Thymus (tissue), 11 donors: ENCODE measurements around the gene CFP. TPM values are rescaled to one million over a fixed set of nuclear protein-coding genes. Genes with fewer than 3 reads are reported as not detected.

Experiments
- DNase-seq, 9 donors: peaks; one replicate each; pipeline ENCODE4 v3.0.0-alpha.2; 2013; ENCODE audit warnings: low spot score in 9 of 9, low read depth in 6 of 9, missing footprints in 1 of 9
- H3K27ac ChIP-seq, 2 donors: one replicate each; pipeline ENCODE4 v1.5.1; 2013; ENCODE audit warnings: control low read depth in 1 of 2, low read depth in 1 of 2, low read length in 1 of 2, mild to moderate bottlenecking in 1 of 2, moderate library complexity in 1 of 2
- H3K27me3 ChIP-seq, 2 donors: one replicate each; pipeline ENCODE4 v1.5.1; 2013; ENCODE audit warnings: low read length in 1 of 2; ENCODE audit not compliant: control insufficient read depth in 2 of 2, insufficient read depth in 1 of 2
- H3K36me3 ChIP-seq, 2 donors: one replicate each; pipeline ENCODE4 v1.5.1; 2013; ENCODE audit warnings: low read length in 1 of 2, mild to moderate bottlenecking in 1 of 2, moderate library complexity in 1 of 2; ENCODE audit not compliant: control insufficient read depth in 2 of 2, insufficient read depth in 2 of 2
- H3K4me1 ChIP-seq, 2 donors: one replicate each; pipeline ENCODE4 v1.5.1; 2013; ENCODE audit warnings: low read length in 2 of 2; ENCODE audit not compliant: control insufficient read depth in 2 of 2, insufficient read depth in 2 of 2
- H3K4me3 ChIP-seq, 2 donors: one replicate each; pipeline ENCODE4 v1.5.1; 2013; ENCODE audit warnings: low read length in 2 of 2, control low read depth in 1 of 2, mild to moderate bottlenecking in 1 of 2
- H3K9me3 ChIP-seq, 2 donors: one replicate each; pipeline ENCODE4 v1.5.1; 2013; ENCODE audit warnings: low read length in 1 of 2, mild to moderate bottlenecking in 1 of 2; ENCODE audit not compliant: control insufficient read depth in 2 of 2, insufficient read depth in 1 of 2
- WGBS: extraction: QIAGEN DNeasy Blood & Tissue Kit; methylation state at CpG from one replicate; pipeline ENCODE4 v1.1.7; 2013; 5-methylcytosine and 5-hydroxymethylcytosine counted together
- polyA plus RNA-seq: library from polyadenylated mRNA; stranded (reverse); fragments of 200-250 nt; gene quantifications from one replicate; pipeline ENCODE4 v1.2.3, GENCODE V29; 2013
- total RNA-seq: library from RNA; stranded (reverse); fragments of 120-200 nt; gene quantifications from one replicate; pipeline ENCODE4 v1.2.4, GENCODE V29; 2013
- donor health status: healthy.

CFP gene
- total and polyA plus RNA-seq, 2 donors = 19.8 to 27.8 TPM

- no peak for DNase-seq
- over 99% methylated on average over 5 of the region's 5 CpGs for WGBS
- H3K4me1 ChIP-seq = peaks cover 2 to 17% of the 10 kb centered on the region in 2 donors
- no peaks in the 10 kb centered on the region for H3K9me3 ChIP-seq
- peaks cover 5 to 23% of the 10 kb centered on the region in 2 donors for H3K36me3 ChIP-seq
- H3K27ac ChIP-seq = no peak overlapping the region
- no peak overlapping the region for H3K4me3 ChIP-seq
- H3K27me3 ChIP-seq = no peaks in the 10 kb centered on the region
These were observed 1.9 kb upstream of the CFP start for GRCh38 chrX:47631676-47632075.

GRCh38 chrX:47628982-47629381, 748 bp downstream of the CFP start:
- Histone ChIP-seq H3K27ac (no peak overlapping the region), H3K4me3 (peak overlapping the region; percentile 45 to 46), H3K36me3 (peaks cover 1 to 10% of the 10 kb centered on the region in 2 donors), H3K27me3 (no peaks in the 10 kb centered on the region), H3K4me1 (peaks cover 2 to 17% of the 10 kb centered on the region in 2 donors), H3K9me3 (no peaks in the 10 kb centered on the region)
- DNase-seq = peak in 2 of 9 donors; percentile 22 to 61
- 97% methylated on average over 1 of the region's 1 CpG for WGBS

GRCh38 chrX:47625365-47625764, 4.4 kb downstream of the CFP start:
- H3K36me3 ChIP-seq = peaks cover 0 to 10% of the 10 kb centered on the region in 2 donors
- no peaks in the 10 kb centered on the region for H3K9me3 ChIP-seq
- peaks cover 5 to 21% of the 10 kb centered on the region in 2 donors for H3K4me1 ChIP-seq
- no peak for DNase-seq
- no peak overlapping the region for H3K4me3 ChIP-seq
- 98% methylated on average over 2 of the region's 2 CpGs for WGBS
- no peaks in the 10 kb centered on the region for H3K27me3 ChIP-seq
- no peak overlapping the region for H3K27ac ChIP-seq

- WGBS = under 1% methylated on average over 35 of the region's 35 CpGs
- Histone ChIP-seq H3K9me3 (no peaks in the 10 kb centered on the region), H3K36me3 (peaks cover 0 to 10% of the 10 kb centered on the region in 2 donors), H3K4me1 (peaks cover 6 to 11% of the 10 kb centered on the region in 2 donors), H3K4me3 (peak overlapping the region; percentile 40 to 41), H3K27me3 (peaks cover 4 to 11% of the 10 kb centered on the region in 2 donors), H3K27ac (peak overlapping the region in 1 of 2 donors; percentile 36)
- peak in 6 of 9 donors; percentile 35 to 78 (median 56) for DNase-seq
These were observed 6.1 kb downstream of the CFP start for GRCh38 chrX:47623540-47624027.

- 97% methylated on average over 6 of the region's 6 CpGs for WGBS
- Histone ChIP-seq H3K9me3 (no peaks in the 10 kb centered on the region), H3K27ac (no peak overlapping the region), H3K27me3 (peaks cover 4 to 20% of the 10 kb centered on the region in 2 donors), H3K4me3 (no peak overlapping the region), H3K4me1 (peaks cover 6 to 10% of the 10 kb centered on the region in 2 donors), H3K36me3 (peaks cover 0 to 2% of the 10 kb centered on the region in 2 donors)
- DNase-seq = no peak
These were observed 7.9 kb downstream of the CFP start for GRCh38 chrX:47621851-47622250.

GRCh38 chrX:47620303-47620685, 9.4 kb downstream of the CFP start:
- DNase-seq = no peak
- Histone ChIP-seq H3K9me3 (no peaks in the 10 kb centered on the region), H3K27ac (no peak overlapping the region), H3K4me1 (peaks cover 6 to 10% of the 10 kb centered on the region in 2 donors), H3K4me3 (no peak overlapping the region), H3K27me3 (peaks cover 4 to 22% of the 10 kb centered on the region in 2 donors), H3K36me3 (no peaks in the 10 kb centered on the region)
- WGBS = 55% methylated on average over 9 of the region's 9 CpGs

- 2% methylated on average over 88 of the region's 88 CpGs for WGBS
- no peaks in the 10 kb centered on the region for H3K36me3 ChIP-seq
- H3K4me1 ChIP-seq = peaks cover 6 to 10% of the 10 kb centered on the region in 2 donors
- H3K27me3 ChIP-seq = peaks cover 4 to 22% of the 10 kb centered on the region in 2 donors
- H3K27ac ChIP-seq = no peak within 1 kb of the TSS
- no peaks in the 10 kb centered on the region for H3K9me3 ChIP-seq
- H3K4me3 ChIP-seq = peak within 1 kb of the TSS in 1 of 2 donors; percentile 35
- peak; percentile 18 to 83 (median 64) for DNase-seq
These were observed 10.0 kb downstream of the CFP start, which contains the start of gene SYN1 for GRCh38 chrX:47619486-47620302. SYN1 (minus strand) TSS chrX:47619857; CDS start chrX:47619728, 129 bp downstream.

GRCh38 chrX:47618923-47619485, 10.7 kb downstream of the CFP start:
- H3K9me3 ChIP-seq = no peaks in the 10 kb centered on the region
- no peaks in the 10 kb centered on the region for H3K36me3 ChIP-seq
- peak overlapping the region in 1 of 2 donors; percentile 35 for H3K4me3 ChIP-seq
- DNase-seq = no peak
- H3K27ac ChIP-seq = no peak overlapping the region
- H3K27me3 ChIP-seq = peaks cover 4 to 22% of the 10 kb centered on the region in 2 donors
- peaks cover 6 to 10% of the 10 kb centered on the region in 2 donors for H3K4me1 ChIP-seq
- 40% methylated on average over 32 of the region's 32 CpGs for WGBS

- H3K36me3 ChIP-seq = no peaks in the 10 kb centered on the region
- no peak overlapping the region for H3K27ac ChIP-seq
- H3K4me1 ChIP-seq = no peaks in the 10 kb centered on the region
- H3K4me3 ChIP-seq = no peak overlapping the region
- H3K27me3 ChIP-seq = peaks cover 4 to 22% of the 10 kb centered on the region in 2 donors
- WGBS = 78% methylated on average over 5 of the region's 5 CpGs
- no peaks in the 10 kb centered on the region for H3K9me3 ChIP-seq
- no peak for DNase-seq
These were observed 15.1 kb downstream of the CFP start for GRCh38 chrX:47614618-47615017.
